Measurements from ENCODE around the gene DAB1. TPM values are rescaled to one million over a fixed set of nuclear protein-coding genes. Genes with fewer than 3 reads are reported as not detected.

The DAB1 gene
- total and polyA plus RNA-seq, 2 of the 8 experiments (the other 6 are each of a cell fraction or from before 2014, with no cell fraction given), result 4.4 to 11.8 TPM

- 91% methylated on average over 1 of the region's 1 CpG; no CpG with 5 or more reads in 1 of the 2 experiments for WGBS, 2 experiments (ENCODE audit: extremely low coverage in 1 of 2, insufficient coverage in 1 of 2, insufficient read length in 1 of 2, insufficient replicate concordance in 2 of 2, low coverage in 1 of 2, low lambda C conversion rate in 2 of 2, missing lambda C conversion rate in 1 of 2)
- Histone ChIP-seq H3K23ac (ENCODE audit: insufficient read length) (no peak overlapping the region), H3K23me2 (ENCODE audit: low read depth, low read length) (no peaks in the 10 kb centered on the region), H2BK15ac (ENCODE audit: low read length) (no peak overlapping the region), H3K36me3 (ENCODE audit: control insufficient read depth in 2 of 4, insufficient read depth in 4 of 4, low read length in 3 of 4) (no peaks in the 10 kb centered on the region), H3K9ac (replicated peaks in 1 of 4; ENCODE audit: extremely low read depth in 1 of 4, low read depth in 3 of 4, low read length in 3 of 4) (no peak overlapping the region), H4K20me1 (replicated peaks in 1 of 2; ENCODE audit: control insufficient read depth in 1 of 2, insufficient read depth in 2 of 2, low read length in 2 of 2) (no peaks in the 10 kb centered on the region), H2BK5ac (ENCODE audit: low read depth, low read length) (no peak overlapping the region), H3K79me2 (ENCODE audit: control insufficient read depth in 1 of 2, insufficient read depth in 2 of 2, low read length in 2 of 2) (no peaks in the 10 kb centered on the region), H2BK12ac (ENCODE audit: low read depth, low read length) (no peak overlapping the region), H3K14ac (ENCODE audit: insufficient read length) (no peak overlapping the region), H3K27ac (ENCODE audit: low read depth, low read length) (no peak overlapping the region), H3K4ac (replicated peaks; ENCODE audit: insufficient read length, low read depth, low read length) (no peak overlapping the region), H3K4me3 (ENCODE audit: extremely low read depth in 1 of 4, insufficient read depth in 2 of 4, low read depth in 3 of 4, low read length in 4 of 4) (no peak overlapping the region), H2BK20ac (ENCODE audit: low read length) (no peak overlapping the region), H4K8ac (ENCODE audit: extremely low read depth, insufficient read depth, low read length) (no peak overlapping the region), H4K91ac (replicated peaks; ENCODE audit: insufficient read length, low read length) (no peak overlapping the region), H3K79me1 (ENCODE audit: low read depth, low read length) (no peaks in the 10 kb centered on the region), H3K56ac (replicated peaks; ENCODE audit: insufficient read length, low read depth, low read length) (no peak overlapping the region), H3K9me3 (ENCODE audit: insufficient read depth in 2 of 2, low read depth in 1 of 2, low read length in 1 of 2) (no peaks in the 10 kb centered on the region), H3K4me2 (ENCODE audit: insufficient read depth in 1 of 2, low read depth in 2 of 2, low read length in 2 of 2) (no peak overlapping the region), H2AFZ (ENCODE audit: low read length) (no peak overlapping the region), H2BK120ac (replicated peaks; ENCODE audit: low read depth, low read length) (no peak overlapping the region), H4K5ac (ENCODE audit: insufficient read length, low read depth, low read length) (no peak overlapping the region), H3K27me3 (replicated peaks in 1 of 4; ENCODE audit: control insufficient read depth in 3 of 4, extremely low read depth in 1 of 4, insufficient read depth in 3 of 4, low read length in 3 of 4) (no peaks in the 10 kb centered on the region), H2AK5ac (ENCODE audit: low read depth, low read length) (no peak overlapping the region), H3K4me1 (replicated peaks in 1 of 4; ENCODE audit: control insufficient read depth in 3 of 4, insufficient read depth in 4 of 4, low read length in 3 of 4) (no peaks in the 10 kb centered on the region), H3K18ac (ENCODE audit: extremely low read depth, low read length) (no peak overlapping the region)
- FAIRE-seq (no peak), DNase-seq (ENCODE audit: low read depth in 1 of 2, low spot score in 2 of 2) (no peak)
- TF ChIP-seq SP2 (IDR thresholded peaks at IDR 0.05; ENCODE audit: low read length) (no peak), RAD21 (IDR thresholded peaks at IDR 0.05 in 1 of 2, conservative IDR thresholded peaks at IDR 0.05 in 1 of 2; ENCODE audit: low read depth in 2 of 2, low read length in 2 of 2) (peak in 1 of 2 experiments; percentile 22; a peak in 2 of 4 replicates)
- POLR2A ChIA-PET (ENCODE audit: partially characterized antibody), result no interaction called here
- CTCF ChIA-PET (ENCODE audit: partially characterized antibody), result interaction anchor here (0.7 to 4.2 kb wide), 7 partner anchors 10 to 229 kb away, joined by 3 to 16 read pairs (median 3); no protein-coding TSS in a partner anchor
These were observed 362.5 kb downstream of the DAB1 start for GRCh38 chr1:57061369-57061768.

Measured in H1 (cell line).